ENCODE data around the gene HSPA5.
"Not testable (repeated sequence)": the region's sequence is repeated elsewhere in the genome, so short reads cannot be mapped to it uniquely, and the experiment has no call there.

The HSPA5 gene

GRCh38 chr9:125241000-125241862 lies at the start of gene HSPA5:
TSS of gene HSPA5 (minus strand) at chr9:125241343. CDS start at chr9:125241126, 217 bp downstream.
- DNase-seq, result peak; percentile 85

GRCh38 chr9:125286935-125287433 lies 45.8 kb upstream of the HSPA5 start:
- DNase-seq, result not testable (repeated sequence)

- DNase-seq, result no peak
Observed at GRCh38 chr9:125284855-125285254, 43.7 kb upstream of the HSPA5 start.

GRCh38 chr9:125280945-125281344 lies 39.8 kb upstream of the HSPA5 start:
- DNase-seq, result no peak

- DNase-seq, result no peak
Observed at GRCh38 chr9:125277411-125277810, 36.3 kb upstream of the HSPA5 start.

GRCh38 chr9:125276771-125277170 lies 35.6 kb upstream of the HSPA5 start:
- no peak for DNase-seq

GRCh38 chr9:125272697-125273096 lies 31.6 kb upstream of the HSPA5 start:
- no peak for DNase-seq

GRCh38 chr9:125271081-125271480 lies 29.9 kb upstream of the HSPA5 start:
- no peak for DNase-seq

GRCh38 chr9:125269014-125269397 lies 27.9 kb upstream of the HSPA5 start:
- DNase-seq, result no peak

GRCh38 chr9:125268394-125269013 lies 27.4 kb upstream of the HSPA5 start:
- no peak for DNase-seq

- not testable (repeated sequence) for DNase-seq
Observed at GRCh38 chr9:125264068-125264467, 22.9 kb upstream of the HSPA5 start.

- DNase-seq, result no peak
Observed at GRCh38 chr9:125262294-125262991, 21.3 kb upstream of the HSPA5 start.

- DNase-seq, result peak; percentile 34
Observed at GRCh38 chr9:125261501-125262293, 20.6 kb upstream of the HSPA5 start, which contains the start of gene GAPVD1. TSS of gene GAPVD1 (plus strand) at chr9:125261826. CDS start at chr9:125298922, 37,096 bp downstream.

GRCh38 chr9:125260561-125260960 lies 19.4 kb upstream of the HSPA5 start:
- DNase-seq, result no peak

- peak; percentile 28 for DNase-seq
Observed at GRCh38 chr9:125258832-125259534, 17.8 kb upstream of the HSPA5 start.

- no peak for DNase-seq
Observed at GRCh38 chr9:125258160-125258785, 17.1 kb upstream of the HSPA5 start.

- no peak for DNase-seq
Observed at GRCh38 chr9:125255781-125256391, 14.7 kb upstream of the HSPA5 start.

GRCh38 chr9:125254231-125254630 lies 13.1 kb upstream of the HSPA5 start:
- no peak for DNase-seq

- no peak for DNase-seq
Observed at GRCh38 chr9:125246261-125246667, 5.1 kb upstream of the HSPA5 start.

- DNase-seq, result no peak
Observed at GRCh38 chr9:125243792-125244260, 2.7 kb upstream of the HSPA5 start.

Data from SIG-M5 (cell line).